ENCODE measurements around the gene ANKMY1.

Gene ANKMY1

GRCh38 chr2:240588006-240588655 is 30.3 kb upstream of the ANKMY1 start:
- Histone ChIP-seq H3K27me3 (ENCODE audit: control insufficient read depth, insufficient read depth, low read length, poor library complexity, severe bottlenecking) (no peaks in the 10 kb centered on the region), H3K27ac (ENCODE audit: insufficient read depth, low read depth, low read length, poor library complexity, severe bottlenecking) (no peak overlapping the region), H3K36me3 (ENCODE audit: control insufficient read depth, insufficient read depth, low read length) (peaks cover 6% of the 10 kb centered on the region), H3K4me1 (ENCODE audit: control insufficient read depth, insufficient read depth, low read length) (peaks cover 22% of the 10 kb centered on the region), H3K4me3 (ENCODE audit: insufficient read depth, low read depth, low read length) (peak overlapping the region; percentile 92), H3K9me3 (ENCODE audit: control insufficient read depth, low read length) (no peaks in the 10 kb centered on the region)
- WGBS, 2 experiments = 88 to 91% methylated on average over 10 of the region's 10 CpGs

GRCh38 chr2:240586919-240587800 is 29.4 kb upstream of the ANKMY1 start:
- Histone ChIP-seq H3K27me3 (ENCODE audit: control insufficient read depth, insufficient read depth, low read length, poor library complexity, severe bottlenecking) (no peaks in the 10 kb centered on the region), H3K4me3 (ENCODE audit: insufficient read depth, low read depth, low read length) (peak overlapping the region; percentile 92), H3K9me3 (ENCODE audit: control insufficient read depth, low read length) (no peaks in the 10 kb centered on the region), H3K4me1 (ENCODE audit: control insufficient read depth, insufficient read depth, low read length) (peaks cover 22% of the 10 kb centered on the region), H3K36me3 (ENCODE audit: control insufficient read depth, insufficient read depth, low read length) (peaks cover 5% of the 10 kb centered on the region), H3K27ac (ENCODE audit: insufficient read depth, low read depth, low read length, poor library complexity, severe bottlenecking) (no peak overlapping the region)
- WGBS, 2 experiments = 4 to 5% methylated on average over 62 of the region's 62 CpGs

GRCh38 chr2:240586198-240586918 is 28.6 kb upstream of the ANKMY1 start, which contains the start of gene CAPN10:
Gene CAPN10, plus strand, starts transcription at chr2:240586734. Its CDS starts 178 bp downstream, at chr2:240586912.
- H3K9me3 ChIP-seq (ENCODE audit: control insufficient read depth, low read length) = no peaks in the 10 kb centered on the region
- H3K4me3 ChIP-seq (ENCODE audit: insufficient read depth, low read depth, low read length) = peak within 1 kb of the TSS; percentile 92
- H3K4me1 ChIP-seq (ENCODE audit: control insufficient read depth, insufficient read depth, low read length) = peaks cover 22% of the 10 kb centered on the region
- no peaks in the 10 kb centered on the region for H3K36me3 ChIP-seq (ENCODE audit: control insufficient read depth, insufficient read depth, low read length)
- H3K27me3 ChIP-seq (ENCODE audit: control insufficient read depth, insufficient read depth, low read length, poor library complexity, severe bottlenecking) = no peaks in the 10 kb centered on the region
- 0% methylated on average over 88 of the region's 88 CpGs for WGBS, 2 experiments
- no peak within 1 kb of the TSS for H3K27ac ChIP-seq (ENCODE audit: insufficient read depth, low read depth, low read length, poor library complexity, severe bottlenecking)

- no peaks in the 10 kb centered on the region for H3K9me3 ChIP-seq (ENCODE audit: control insufficient read depth, low read length)
- no peaks in the 10 kb centered on the region for H3K36me3 ChIP-seq (ENCODE audit: control insufficient read depth, insufficient read depth, low read length)
- 5 to 8% methylated on average over 20 of the region's 20 CpGs for WGBS, 2 experiments
- H3K4me1 ChIP-seq (ENCODE audit: control insufficient read depth, insufficient read depth, low read length) = peaks cover 22% of the 10 kb centered on the region
- no peak overlapping the region for H3K27ac ChIP-seq (ENCODE audit: insufficient read depth, low read depth, low read length, poor library complexity, severe bottlenecking)
- peak overlapping the region; percentile 92 for H3K4me3 ChIP-seq (ENCODE audit: insufficient read depth, low read depth, low read length)
- H3K27me3 ChIP-seq (ENCODE audit: control insufficient read depth, insufficient read depth, low read length, poor library complexity, severe bottlenecking) = no peaks in the 10 kb centered on the region
These were observed 28.0 kb upstream of the ANKMY1 start for GRCh38 chr2:240585681-240586197.

- Histone ChIP-seq H3K27ac (ENCODE audit: insufficient read depth, low read depth, low read length, poor library complexity, severe bottlenecking) (no peak overlapping the region), H3K9me3 (ENCODE audit: control insufficient read depth, low read length) (no peaks in the 10 kb centered on the region), H3K4me1 (ENCODE audit: control insufficient read depth, insufficient read depth, low read length) (peaks cover 22% of the 10 kb centered on the region), H3K36me3 (ENCODE audit: control insufficient read depth, insufficient read depth, low read length) (no peaks in the 10 kb centered on the region), H3K27me3 (ENCODE audit: control insufficient read depth, insufficient read depth, low read length, poor library complexity, severe bottlenecking) (no peaks in the 10 kb centered on the region), H3K4me3 (ENCODE audit: insufficient read depth, low read depth, low read length) (peak overlapping the region; percentile 92)
- WGBS, 2 experiments = 91 to 94% methylated on average over 6 of the region's 6 CpGs
These were observed 27.3 kb upstream of the ANKMY1 start for GRCh38 chr2:240585101-240585500.

- H3K27ac ChIP-seq (ENCODE audit: insufficient read depth, low read depth, low read length, poor library complexity, severe bottlenecking) = no peak overlapping the region
- peak overlapping the region; percentile 92 for H3K4me3 ChIP-seq (ENCODE audit: insufficient read depth, low read depth, low read length)
- H3K9me3 ChIP-seq (ENCODE audit: control insufficient read depth, low read length) = no peaks in the 10 kb centered on the region
- no peaks in the 10 kb centered on the region for H3K36me3 ChIP-seq (ENCODE audit: control insufficient read depth, insufficient read depth, low read length)
- WGBS, 2 experiments = 78 to 83% methylated on average over 4 of the region's 4 CpGs
- H3K4me1 ChIP-seq (ENCODE audit: control insufficient read depth, insufficient read depth, low read length) = peaks cover 22% of the 10 kb centered on the region
- no peaks in the 10 kb centered on the region for H3K27me3 ChIP-seq (ENCODE audit: control insufficient read depth, insufficient read depth, low read length, poor library complexity, severe bottlenecking)
These were observed 26.8 kb upstream of the ANKMY1 start for GRCh38 chr2:240584486-240585031.

- H3K36me3 ChIP-seq (ENCODE audit: control insufficient read depth, insufficient read depth, low read length) = no peaks in the 10 kb centered on the region
- H3K4me3 ChIP-seq (ENCODE audit: insufficient read depth, low read depth, low read length) = no peak overlapping the region
- no peaks in the 10 kb centered on the region for H3K9me3 ChIP-seq (ENCODE audit: control insufficient read depth, low read length)
- 95 to 96% methylated on average over 4 of the region's 4 CpGs for WGBS, 2 experiments
- H3K27me3 ChIP-seq (ENCODE audit: control insufficient read depth, insufficient read depth, low read length, poor library complexity, severe bottlenecking) = no peaks in the 10 kb centered on the region
- no peak overlapping the region for H3K27ac ChIP-seq (ENCODE audit: insufficient read depth, low read depth, low read length, poor library complexity, severe bottlenecking)
- H3K4me1 ChIP-seq (ENCODE audit: control insufficient read depth, insufficient read depth, low read length) = peaks cover 22% of the 10 kb centered on the region
These were observed 26.0 kb upstream of the ANKMY1 start for GRCh38 chr2:240583774-240584173.

GRCh38 chr2:240582781-240583180 is 25.0 kb upstream of the ANKMY1 start:
- H3K27ac ChIP-seq (ENCODE audit: insufficient read depth, low read depth, low read length, poor library complexity, severe bottlenecking) = no peak overlapping the region

GRCh38 chr2:240581811-240582210 is 24.0 kb upstream of the ANKMY1 start:
- WGBS, 2 experiments = 81 to 86% methylated on average over 5 of the region's 5 CpGs
- peaks cover 14% of the 10 kb centered on the region for H3K4me1 ChIP-seq (ENCODE audit: control insufficient read depth, insufficient read depth, low read length)
- no peaks in the 10 kb centered on the region for H3K36me3 ChIP-seq (ENCODE audit: control insufficient read depth, insufficient read depth, low read length)
- H3K9me3 ChIP-seq (ENCODE audit: control insufficient read depth, low read length) = no peaks in the 10 kb centered on the region
- no peak overlapping the region for H3K4me3 ChIP-seq (ENCODE audit: insufficient read depth, low read depth, low read length)
- no peak overlapping the region for H3K27ac ChIP-seq (ENCODE audit: insufficient read depth, low read depth, low read length, poor library complexity, severe bottlenecking)
- H3K27me3 ChIP-seq (ENCODE audit: control insufficient read depth, insufficient read depth, low read length, poor library complexity, severe bottlenecking) = no peaks in the 10 kb centered on the region

More at GRCh38 chr2:240582781-240583180, 25.0 kb upstream of the ANKMY1 start:
- Histone ChIP-seq H3K4me1 (ENCODE audit: control insufficient read depth, insufficient read depth, low read length) (peaks cover 18% of the 10 kb centered on the region), H3K9me3 (ENCODE audit: control insufficient read depth, low read length) (no peaks in the 10 kb centered on the region), H3K36me3 (ENCODE audit: control insufficient read depth, insufficient read depth, low read length) (no peaks in the 10 kb centered on the region), H3K4me3 (ENCODE audit: insufficient read depth, low read depth, low read length) (no peak overlapping the region), H3K27me3 (ENCODE audit: control insufficient read depth, insufficient read depth, low read length, poor library complexity, severe bottlenecking) (no peaks in the 10 kb centered on the region)
- WGBS, 2 experiments = 92 to 93% methylated on average over 3 of the region's 3 CpGs

All from ectodermal cell (in vitro differentiated cells).